WTC11 (cell line): Measurements from ENCODE around the gene ELF5.

Experiments
- GTF2I ChIP-seq: fragments of 250-450 bp; sonication (Bioruptor Pico); conservative IDR thresholded peaks from 2 replicates; pipeline ENCODE4 v1.4.0; 2021; ENCODE audit warnings: mild to moderate bottlenecking
- MXD4 ChIP-seq: fragments of 250-450 bp; sonication (Bioruptor Pico); IDR thresholded peaks from 2 replicates; pipeline ENCODE4 v1.8.0; 2021; ENCODE audit warnings: mild to moderate bottlenecking, moderate library complexity, borderline replicate concordance
- SMAD3 ChIP-seq: sonication (generic); formaldehyde crosslinking; IDR thresholded peaks from 2 replicates; pipeline ENCODE4 v1.8.0; 2022; ENCODE audit warnings: missing genetic modification reagents, mild to moderate bottlenecking, borderline replicate concordance
- TP53 ChIP-seq: sonication (generic); formaldehyde crosslinking; IDR thresholded peaks from 2 replicates; pipeline ENCODE4 v1.8.1; 2023; ENCODE audit warnings: mild to moderate bottlenecking, missing genetic modification reagents
- ZBTB21 ChIP-seq: sonication (generic); formaldehyde crosslinking; IDR thresholded peaks from 2 replicates; pipeline ENCODE4 v1.8.1; 2023; ENCODE audit warnings: mild to moderate bottlenecking, missing genetic modification reagents, borderline replicate concordance
- ZNF423 ChIP-seq: fragments of 250-450 bp; sonication (Bioruptor Pico); IDR thresholded peaks from 2 replicates; pipeline ENCODE4 v2.1.2; 2022; ENCODE audit warnings: mild to moderate bottlenecking, moderate library complexity
- TF ChIP-seq, protein P1 (sequence below): fragments of 200-600 bp; IDR thresholded peaks from 2 replicates; pipeline ENCODE4 v1.8.0; 2022; ENCODE audit warnings: antibody characterized with exemption
- TF ChIP-seq, protein P2 (sequence below): fragments of 250-450 bp; sonication (Bioruptor Pico); IDR thresholded peaks from 2 replicates; pipeline ENCODE4 v1.8.0; 2021; ENCODE audit warnings: mild to moderate bottlenecking
- TF ChIP-seq, protein P3 (sequence below): sonication (generic); formaldehyde crosslinking; IDR thresholded peaks from 2 replicates; pipeline ENCODE4 v1.8.0; 2022; ENCODE audit warnings: missing genetic modification reagents

DNA sequence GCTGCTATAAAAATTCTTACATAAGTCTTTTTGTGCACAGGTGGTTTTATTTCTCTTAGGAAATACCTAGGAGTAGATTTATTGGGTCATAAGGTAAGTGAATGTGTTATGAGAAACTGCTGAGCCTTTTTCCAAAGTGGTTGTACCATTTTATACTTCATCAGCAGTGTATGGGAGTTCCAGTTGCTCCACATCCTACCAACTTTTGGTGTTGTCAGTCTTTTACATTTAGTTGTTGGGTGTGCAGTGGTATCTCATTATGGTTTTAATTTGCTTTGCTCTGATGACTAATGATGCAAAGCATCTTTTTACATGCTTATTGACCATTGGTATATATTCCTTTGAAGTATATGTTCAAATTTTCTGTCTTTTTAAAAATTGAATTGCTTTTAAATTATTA is 71.8 kb downstream of the ELF5 start:
- TF ChIP-seq, protein P1, sequence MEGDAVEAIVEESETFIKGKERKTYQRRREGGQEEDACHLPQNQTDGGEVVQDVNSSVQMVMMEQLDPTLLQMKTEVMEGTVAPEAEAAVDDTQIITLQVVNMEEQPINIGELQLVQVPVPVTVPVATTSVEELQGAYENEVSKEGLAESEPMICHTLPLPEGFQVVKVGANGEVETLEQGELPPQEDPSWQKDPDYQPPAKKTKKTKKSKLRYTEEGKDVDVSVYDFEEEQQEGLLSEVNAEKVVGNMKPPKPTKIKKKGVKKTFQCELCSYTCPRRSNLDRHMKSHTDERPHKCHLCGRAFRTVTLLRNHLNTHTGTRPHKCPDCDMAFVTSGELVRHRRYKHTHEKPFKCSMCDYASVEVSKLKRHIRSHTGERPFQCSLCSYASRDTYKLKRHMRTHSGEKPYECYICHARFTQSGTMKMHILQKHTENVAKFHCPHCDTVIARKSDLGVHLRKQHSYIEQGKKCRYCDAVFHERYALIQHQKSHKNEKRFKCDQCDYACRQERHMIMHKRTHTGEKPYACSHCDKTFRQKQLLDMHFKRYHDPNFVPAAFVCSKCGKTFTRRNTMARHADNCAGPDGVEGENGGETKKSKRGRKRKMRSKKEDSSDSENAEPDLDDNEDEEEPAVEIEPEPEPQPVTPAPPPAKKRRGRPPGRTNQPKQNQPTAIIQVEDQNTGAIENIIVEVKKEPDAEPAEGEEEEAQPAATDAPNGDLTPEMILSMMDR: no peak
- TF ChIP-seq TP53 (no peak), SMAD3 (no peak), GTF2I (CRISPR knock-in tag) (no peak), ZBTB21 (no peak), MXD4 (CRISPR knock-in tag) (no peak), ZNF423 (CRISPR knock-in tag) (no peak)
- TF ChIP-seq, protein P2, sequence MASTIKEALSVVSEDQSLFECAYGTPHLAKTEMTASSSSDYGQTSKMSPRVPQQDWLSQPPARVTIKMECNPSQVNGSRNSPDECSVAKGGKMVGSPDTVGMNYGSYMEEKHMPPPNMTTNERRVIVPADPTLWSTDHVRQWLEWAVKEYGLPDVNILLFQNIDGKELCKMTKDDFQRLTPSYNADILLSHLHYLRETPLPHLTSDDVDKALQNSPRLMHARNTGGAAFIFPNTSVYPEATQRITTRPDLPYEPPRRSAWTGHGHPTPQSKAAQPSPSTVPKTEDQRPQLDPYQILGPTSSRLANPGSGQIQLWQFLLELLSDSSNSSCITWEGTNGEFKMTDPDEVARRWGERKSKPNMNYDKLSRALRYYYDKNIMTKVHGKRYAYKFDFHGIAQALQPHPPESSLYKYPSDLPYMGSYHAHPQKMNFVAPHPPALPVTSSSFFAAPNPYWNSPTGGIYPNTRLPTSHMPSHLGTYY (CRISPR knock-in tag): no peak
- TF ChIP-seq, protein P3, sequence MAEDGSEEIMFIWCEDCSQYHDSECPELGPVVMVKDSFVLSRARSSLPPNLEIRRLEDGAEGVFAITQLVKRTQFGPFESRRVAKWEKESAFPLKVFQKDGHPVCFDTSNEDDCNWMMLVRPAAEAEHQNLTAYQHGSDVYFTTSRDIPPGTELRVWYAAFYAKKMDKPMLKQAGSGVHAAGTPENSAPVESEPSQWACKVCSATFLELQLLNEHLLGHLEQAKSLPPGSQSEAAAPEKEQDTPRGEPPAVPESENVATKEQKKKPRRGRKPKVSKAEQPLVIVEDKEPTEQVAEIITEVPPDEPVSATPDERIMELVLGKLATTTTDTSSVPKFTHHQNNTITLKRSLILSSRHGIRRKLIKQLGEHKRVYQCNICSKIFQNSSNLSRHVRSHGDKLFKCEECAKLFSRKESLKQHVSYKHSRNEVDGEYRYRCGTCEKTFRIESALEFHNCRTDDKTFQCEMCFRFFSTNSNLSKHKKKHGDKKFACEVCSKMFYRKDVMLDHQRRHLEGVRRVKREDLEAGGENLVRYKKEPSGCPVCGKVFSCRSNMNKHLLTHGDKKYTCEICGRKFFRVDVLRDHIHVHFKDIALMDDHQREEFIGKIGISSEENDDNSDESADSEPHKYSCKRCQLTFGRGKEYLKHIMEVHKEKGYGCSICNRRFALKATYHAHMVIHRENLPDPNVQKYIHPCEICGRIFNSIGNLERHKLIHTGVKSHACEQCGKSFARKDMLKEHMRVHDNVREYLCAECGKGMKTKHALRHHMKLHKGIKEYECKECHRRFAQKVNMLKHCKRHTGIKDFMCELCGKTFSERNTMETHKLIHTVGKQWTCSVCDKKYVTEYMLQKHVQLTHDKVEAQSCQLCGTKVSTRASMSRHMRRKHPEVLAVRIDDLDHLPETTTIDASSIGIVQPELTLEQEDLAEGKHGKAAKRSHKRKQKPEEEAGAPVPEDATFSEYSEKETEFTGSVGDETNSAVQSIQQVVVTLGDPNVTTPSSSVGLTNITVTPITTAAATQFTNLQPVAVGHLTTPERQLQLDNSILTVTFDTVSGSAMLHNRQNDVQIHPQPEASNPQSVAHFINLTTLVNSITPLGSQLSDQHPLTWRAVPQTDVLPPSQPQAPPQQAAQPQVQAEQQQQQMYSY (CRISPR knock-in tag): no peak
